ENCODE measurements around the gene GABRG3. TPM values are rescaled to one million over a fixed set of nuclear protein-coding genes. Genes with fewer than 3 reads are reported as not detected.

Gene GABRG3
- total RNA-seq, 3 donors from 2014 or later (not counting 1 experiment from before 2014, with no cell fraction given): not detected

DNA sequence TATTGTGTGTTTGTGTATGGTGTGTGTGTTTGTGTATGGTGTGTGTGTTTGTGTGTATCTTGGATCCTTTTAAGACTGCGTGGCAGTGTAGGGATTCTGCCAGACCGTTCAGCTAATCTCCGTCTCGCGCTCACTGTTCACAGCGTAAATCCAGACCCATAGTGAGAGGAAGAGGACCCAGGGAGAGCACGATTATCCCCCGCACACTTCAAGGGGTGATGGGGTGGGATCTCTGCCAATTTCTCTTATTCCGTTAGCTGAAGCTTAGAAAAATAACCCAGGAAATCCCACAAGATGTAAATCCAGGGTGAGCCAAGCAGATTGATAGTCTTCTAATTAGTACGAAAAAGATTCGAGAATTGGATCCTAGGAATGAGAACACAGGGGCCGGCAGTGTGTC lies 381.2 kb downstream of the GABRG3 start:
- no peak overlapping the region for H3K4me3 ChIP-seq (ENCODE audit: low read length)
- Mint-ChIP-seq H3K4me1 (no peaks in the 10 kb centered on the region), H3K36me3 (no peaks in the 10 kb centered on the region)

DNA sequence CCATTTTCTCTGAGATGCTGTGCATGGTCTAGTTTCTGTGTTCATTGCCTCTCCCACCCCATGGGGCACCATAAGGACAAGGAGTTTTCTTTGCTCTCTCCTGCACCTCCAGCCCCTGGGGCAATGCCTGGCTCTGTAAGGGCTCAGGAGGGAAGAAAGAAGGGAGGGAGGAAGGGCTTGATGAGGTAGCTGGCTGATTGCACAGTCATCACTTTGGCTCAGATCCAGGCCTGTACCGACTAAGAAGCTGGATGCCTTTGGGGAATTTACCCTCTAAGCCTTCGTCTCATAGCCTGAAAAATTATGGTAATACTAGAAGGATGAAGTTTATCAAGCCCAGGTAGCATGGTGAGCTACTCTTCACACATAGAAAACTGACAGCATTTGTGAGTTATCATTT lies 382.9 kb downstream of the GABRG3 start:
- Mint-ChIP-seq H3K4me3 (no peak overlapping the region), H3K27me3 (ENCODE audit: low read depth in 2 of 2) (no peaks in the 10 kb centered on the region), H3K36me3 (no peaks in the 10 kb centered on the region), H3K9me3 (peaks cover 2 to 7% of the 10 kb centered on the region in 2 donors), H3K4me1 (no peaks in the 10 kb centered on the region), H3K27ac (no peak overlapping the region)
- peaks cover 4% of the 10 kb centered on the region for H3K9me3 ChIP-seq (ENCODE audit: control insufficient read depth, insufficient read depth, low read length)
- DNase-seq (no peak), ATAC-seq (no peak)
- TF ChIP-seq CTCF (IDR thresholded peaks at IDR 0.05): no peak
- no peaks in the 10 kb centered on the region for H3K27me3 ChIP-seq (ENCODE audit: control insufficient read depth, insufficient read depth, low read length)
- intact Hi-C loops (cut with micrococcal nuclease): no loop called here
- no peak overlapping the region for H3K4me3 ChIP-seq (ENCODE audit: low read length)
- H3K36me3 ChIP-seq (ENCODE audit: control insufficient read depth, insufficient read depth, low read length): no peaks in the 10 kb centered on the region
- H3K4me1 ChIP-seq (ENCODE audit: control insufficient read depth, insufficient read depth, low read length): no peaks in the 10 kb centered on the region
- no peak overlapping the region for H3K27ac ChIP-seq (ENCODE audit: low read length)
- 46% methylated on average over 2 of the region's 2 CpGs for WGBS (ENCODE audit: insufficient coverage)

More for the DNA sequence above, 381.2 kb downstream of the GABRG3 start:
- no peak for DNase-seq
- Histone ChIP-seq H3K27ac (ENCODE audit: low read length) (no peak overlapping the region), H3K36me3 (ENCODE audit: control insufficient read depth, insufficient read depth, low read length) (no peaks in the 10 kb centered on the region), H3K27me3 (ENCODE audit: control insufficient read depth, insufficient read depth, low read length) (no peaks in the 10 kb centered on the region), H3K4me1 (ENCODE audit: control insufficient read depth, insufficient read depth, low read length) (no peaks in the 10 kb centered on the region), H3K9me3 (ENCODE audit: control insufficient read depth, insufficient read depth, low read length) (peaks cover 4% of the 10 kb centered on the region)
- no peak for ATAC-seq
- WGBS (ENCODE audit: insufficient coverage): 96% methylated on average over 12 of the region's 12 CpGs
- peaks cover 5 to 6% of the 10 kb centered on the region in 2 donors for H3K9me3 Mint-ChIP-seq
- H3K27ac Mint-ChIP-seq: no peak overlapping the region
- no peak overlapping the region for H3K4me3 Mint-ChIP-seq
- no peaks in the 10 kb centered on the region for H3K27me3 Mint-ChIP-seq (ENCODE audit: low read depth in 2 of 2)
- intact Hi-C loops (cut with micrococcal nuclease): no loop called here
- no peak for TF ChIP-seq CTCF (IDR thresholded peaks at IDR 0.05)

- no peaks in the 10 kb centered on the region for H3K36me3 Mint-ChIP-seq
- no peak for TF ChIP-seq CTCF (IDR thresholded peaks at IDR 0.05)
- H3K27ac Mint-ChIP-seq: no peak overlapping the region
- intact Hi-C loops (cut with micrococcal nuclease): no loop called here
- Histone ChIP-seq H3K36me3 (ENCODE audit: control insufficient read depth, insufficient read depth, low read length) (no peaks in the 10 kb centered on the region), H3K9me3 (ENCODE audit: control insufficient read depth, insufficient read depth, low read length) (no peaks in the 10 kb centered on the region), H3K27me3 (ENCODE audit: control insufficient read depth, insufficient read depth, low read length) (no peaks in the 10 kb centered on the region), H3K4me1 (ENCODE audit: control insufficient read depth, insufficient read depth, low read length) (no peaks in the 10 kb centered on the region), H3K27ac (ENCODE audit: low read length) (no peak overlapping the region), H3K4me3 (ENCODE audit: low read length) (no peak overlapping the region)
- no peaks in the 10 kb centered on the region for H3K4me1 Mint-ChIP-seq
- 23% methylated on average over 19 of the region's 19 CpGs for WGBS (ENCODE audit: insufficient coverage)
- no peaks in the 10 kb centered on the region for H3K27me3 Mint-ChIP-seq (ENCODE audit: low read depth in 2 of 2)
- H3K9me3 Mint-ChIP-seq: peaks cover 6 to 7% of the 10 kb centered on the region in 2 donors
- no peak overlapping the region for H3K4me3 Mint-ChIP-seq
- DNase-seq (no peak), ATAC-seq (no peak)
These were observed 387.9 kb downstream of the GABRG3 start for GRCh38 chr15:27358751-27359434.

DNA sequence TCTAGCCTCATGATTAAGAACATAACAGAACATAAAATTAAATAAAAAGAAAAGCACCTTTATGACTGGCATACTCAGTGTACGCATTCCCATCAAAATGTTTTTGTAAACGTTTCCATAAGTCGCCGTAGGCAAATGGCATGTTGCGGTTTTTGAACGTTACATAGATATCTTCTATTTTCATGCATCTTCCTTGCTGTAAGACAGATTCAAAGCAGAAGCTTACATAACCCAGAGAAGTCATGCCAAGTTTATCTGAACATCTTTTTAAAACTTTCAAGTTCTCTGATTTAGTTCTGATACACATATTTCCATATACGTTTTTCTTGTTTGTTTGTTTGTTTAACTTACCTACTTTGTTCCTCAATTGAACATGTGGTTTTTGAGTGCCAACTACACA lies 388.6 kb downstream of the GABRG3 start:
- intact Hi-C loops (cut with micrococcal nuclease): no loop called here
- Mint-ChIP-seq H3K4me3 (no peak overlapping the region), H3K27me3 (ENCODE audit: low read depth in 2 of 2) (no peaks in the 10 kb centered on the region), H3K9me3 (peaks cover 6 to 7% of the 10 kb centered on the region in 2 donors), H3K4me1 (no peaks in the 10 kb centered on the region), H3K27ac (no peak overlapping the region), H3K36me3 (no peaks in the 10 kb centered on the region)
- H3K9me3 ChIP-seq (ENCODE audit: control insufficient read depth, insufficient read depth, low read length): no peaks in the 10 kb centered on the region
- H3K27me3 ChIP-seq (ENCODE audit: control insufficient read depth, insufficient read depth, low read length): no peaks in the 10 kb centered on the region
- H3K27ac ChIP-seq (ENCODE audit: low read length): no peak overlapping the region
- H3K4me3 ChIP-seq (ENCODE audit: low read length): no peak overlapping the region
- H3K4me1 ChIP-seq (ENCODE audit: control insufficient read depth, insufficient read depth, low read length): no peaks in the 10 kb centered on the region
- 86% methylated on average over 7 of the region's 7 CpGs for whole genome bisulfite sequencing (ENCODE audit: insufficient coverage)
- no peak for ATAC-seq
- DNase-seq: no peak
- no peak for TF ChIP-seq CTCF (IDR thresholded peaks at IDR 0.05)
- no peaks in the 10 kb centered on the region for H3K36me3 ChIP-seq (ENCODE audit: control insufficient read depth, insufficient read depth, low read length)
